LNCaP clone FGC (cell line): ENCODE data around the gene PLCH2.

Experiments used
- DNase-seq: peaks from one replicate; pipeline ENCODE4 v3.0.0-alpha.2; 2011; ENCODE audit warnings: low read depth
- H3K4me3 ChIP-seq: 2 replicates; pipeline ENCODE4 v1.5.1; 2011; ENCODE audit warnings: mild to moderate bottlenecking, low read depth, low read length, control low read depth
- CTCF ChIP-seq: IDR thresholded peaks from 2 replicates; pipeline ENCODE4 v1.5.1; 2012; ENCODE audit warnings: mild to moderate bottlenecking; ENCODE audit not compliant: control insufficient read depth, insufficient read depth; ENCODE audit errors: extremely low read depth

PLCH2 gene

GRCh38 chr1:2528016-2528415 is 51.9 kb downstream of the PLCH2 start:
- no peak overlapping the region for H3K4me3 ChIP-seq
- peak; percentile 50 for DNase-seq
- TF ChIP-seq CTCF = no peak

DNA sequence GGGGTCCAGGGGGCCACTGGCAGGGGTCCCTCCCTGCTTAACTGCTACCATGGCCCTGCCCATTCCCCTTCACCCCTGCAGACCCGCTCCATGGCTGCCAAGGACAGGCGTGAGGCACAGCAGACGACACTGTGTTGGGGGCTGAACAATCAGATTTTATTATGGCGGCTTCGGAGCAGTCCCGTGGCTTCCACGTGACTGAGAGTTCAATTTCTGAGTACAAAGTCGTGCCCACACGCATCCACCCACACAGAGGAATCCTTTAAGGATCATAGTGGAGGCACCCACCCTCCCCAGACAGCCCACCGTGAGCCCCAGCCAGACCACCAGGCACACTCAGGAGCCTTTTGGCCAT is 52.5 kb downstream of the PLCH2 start:
- DNase-seq = no peak
- no peak for TF ChIP-seq CTCF
- H3K4me3 ChIP-seq = no peak overlapping the region

GRCh38 chr1:2528966-2529783 is 53.1 kb downstream of the PLCH2 start:
- H3K4me3 ChIP-seq = no peak overlapping the region
- DNase-seq = no peak
- no peak for TF ChIP-seq CTCF

GRCh38 chr1:2529784-2530512 is 53.9 kb downstream of the PLCH2 start, which contains the start of gene HES5:
TSS of gene HES5 (minus strand) at chr1:2530263. CDS start at chr1:2530164, 99 bp downstream.
- H3K4me3 ChIP-seq = no peak within 1 kb of the TSS
- no peak for TF ChIP-seq CTCF
- DNase-seq = no peak

- H3K4me3 ChIP-seq = no peak overlapping the region
- DNase-seq = peak; percentile 45
- peak; percentile 43 for TF ChIP-seq CTCF
Observed at GRCh38 chr1:2530513-2531361, 54.6 kb downstream of the PLCH2 start.

DNA sequence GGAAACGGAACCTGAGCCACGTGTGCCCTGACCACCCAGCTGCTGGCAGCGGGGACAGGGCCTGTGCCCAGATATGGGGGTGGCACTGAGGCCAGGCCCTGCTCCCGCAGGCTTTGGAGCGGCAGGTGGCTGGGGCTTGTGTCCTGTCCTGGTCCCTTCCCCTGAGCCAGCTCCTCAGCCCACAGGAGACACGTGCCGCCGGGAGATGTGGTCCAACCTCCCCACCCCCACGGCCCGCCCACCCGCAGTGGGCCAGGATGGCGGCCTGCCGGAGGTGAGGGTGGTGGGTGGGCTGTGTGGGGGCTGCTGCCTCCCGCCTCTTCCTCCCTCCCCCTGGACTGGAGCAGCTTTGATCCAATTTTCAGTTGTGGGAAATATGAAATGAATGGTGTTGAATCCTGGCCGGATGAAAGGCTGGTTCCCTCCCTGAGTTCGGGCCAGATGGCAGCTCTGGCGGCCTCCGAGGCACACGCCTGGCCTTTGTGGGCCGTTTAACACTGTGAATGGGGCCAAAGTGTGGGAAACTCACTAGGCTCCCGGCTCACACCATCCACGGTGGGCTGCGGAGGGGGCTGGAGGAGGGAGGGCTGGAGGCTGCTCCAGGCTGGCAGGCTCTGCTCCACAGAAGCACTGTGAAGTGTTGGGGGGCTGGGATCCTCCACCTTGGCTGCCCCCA is 56.5 kb downstream of the PLCH2 start:
- DNase-seq = no peak
- TF ChIP-seq CTCF = no peak
- H3K4me3 ChIP-seq = no peak overlapping the region
